Ishikawa (cell line): ENCODE measurements around the gene ZNF619.

ENCODE experiments used
- CEBPB ChIP-seq: IDR thresholded peaks from 2 replicates; pipeline ENCODE4 v1.6.1; 2012
- EGR1 ChIP-seq: IDR thresholded peaks from 2 replicates; pipeline ENCODE4 v1.6.1; 2012
- EP300 ChIP-seq: IDR thresholded peaks from 2 replicates; pipeline ENCODE4 v1.6.1; 2012; ENCODE audit warnings: borderline replicate concordance
- NFIC ChIP-seq: IDR thresholded peaks from 2 replicates; pipeline ENCODE4 v1.6.1; 2012
- RAD21 ChIP-seq: IDR thresholded peaks from 2 replicates; pipeline ENCODE4 v1.6.1; 2012; ENCODE audit warnings: low read depth
- REST ChIP-seq: IDR thresholded peaks from 2 replicates; pipeline ENCODE4 v1.6.1; 2012; ENCODE audit warnings: low read depth, mild to moderate bottlenecking
- TAF1 ChIP-seq: IDR thresholded peaks from 2 replicates; pipeline ENCODE4 v1.6.1; 2012; ENCODE audit warnings: low read depth, mild to moderate bottlenecking
- TCF12 ChIP-seq: IDR thresholded peaks from 2 replicates; pipeline ENCODE4 v1.6.1; 2012; ENCODE audit warnings: low read depth
- TEAD4 ChIP-seq: IDR thresholded peaks from 2 replicates; pipeline ENCODE4 v1.6.1; 2012
- USF1 ChIP-seq: IDR thresholded peaks from 2 replicates; pipeline ENCODE4 v1.6.1; 2012
- YY1 ChIP-seq: IDR thresholded peaks from 2 replicates; pipeline ENCODE4 v1.6.1; 2012; ENCODE audit warnings: low read depth
- ZBTB7A ChIP-seq: IDR thresholded peaks from 2 replicates; pipeline ENCODE4 v1.6.1; 2012; ENCODE audit warnings: low read depth

- no peak for TF ChIP-seq RAD21
- no peak for TF ChIP-seq CEBPB
- TF ChIP-seq TAF1 = no peak
- TF ChIP-seq TEAD4 = no peak
- no peak for TF ChIP-seq EGR1
- TF ChIP-seq USF1 = no peak
- no peak for TF ChIP-seq TCF12
- no peak for TF ChIP-seq REST
- TF ChIP-seq YY1 = no peak
- TF ChIP-seq EP300 = no peak
- no peak for TF ChIP-seq ZBTB7A
- TF ChIP-seq NFIC = no peak
Measured at GRCh38 chr3:40455328-40455727, 21.6 kb upstream of the ZNF619 start.
